GM18868 (cell line): Measurements from ENCODE around the gene CCDC112.
"Not testable (repeated sequence)": the region's sequence is repeated elsewhere in the genome, so short reads cannot be mapped to it uniquely, and the experiment has no call there.

Source experiments
- ATAC-seq: cut with Tn5 transposase; IDR thresholded peaks from one replicate; pipeline ENCODE4 v1.9.1; 2021; ENCODE audit warnings: mild to moderate bottlenecking, moderate library complexity; ENCODE audit not compliant: unreplicated experiment

The CCDC112 gene

GRCh38 chr5:115296124-115297022 lies at the start of gene CCDC112:
TSS of gene CCDC112 (minus strand) at chr5:115296654. CDS start at chr5:115296543, 111 bp downstream.
- peak; percentile 83 for ATAC-seq

GRCh38 chr5:115345344-115345743 lies 48.9 kb upstream of the CCDC112 start:
- ATAC-seq: no peak

- ATAC-seq: no peak
Measured at GRCh38 chr5:115343855-115344254, 47.4 kb upstream of the CCDC112 start.

- ATAC-seq: no peak
Measured at GRCh38 chr5:115342590-115343377, 46.3 kb upstream of the CCDC112 start.

GRCh38 chr5:115341745-115342144 lies 45.3 kb upstream of the CCDC112 start:
- no peak for ATAC-seq

- no peak for ATAC-seq
Measured at GRCh38 chr5:115338851-115339250, 42.4 kb upstream of the CCDC112 start.

- ATAC-seq: no peak
Measured at GRCh38 chr5:115337882-115338281, 41.4 kb upstream of the CCDC112 start.

- no peak for ATAC-seq
Measured at GRCh38 chr5:115336964-115337363, 40.5 kb upstream of the CCDC112 start.

- no peak for ATAC-seq
Measured at GRCh38 chr5:115336201-115336720, 39.8 kb upstream of the CCDC112 start.

GRCh38 chr5:115335301-115335700 lies 38.8 kb upstream of the CCDC112 start:
- ATAC-seq: no peak

- ATAC-seq: peak; percentile 72
Measured at GRCh38 chr5:115333164-115333563, 36.7 kb upstream of the CCDC112 start.

- ATAC-seq: peak; percentile 54
Measured at GRCh38 chr5:115330830-115331229, 34.4 kb upstream of the CCDC112 start.

- no peak for ATAC-seq
Measured at GRCh38 chr5:115329475-115329874, 33.0 kb upstream of the CCDC112 start.

GRCh38 chr5:115328617-115329274 lies 32.3 kb upstream of the CCDC112 start:
- ATAC-seq: not testable (repeated sequence)

GRCh38 chr5:115325296-115325959 lies 29.0 kb upstream of the CCDC112 start:
- ATAC-seq: no peak

- ATAC-seq: no peak
Measured at GRCh38 chr5:115324021-115324420, 27.6 kb upstream of the CCDC112 start.

- ATAC-seq: no peak
Measured at GRCh38 chr5:115322729-115323128, 26.3 kb upstream of the CCDC112 start.

- ATAC-seq: no peak
Measured at GRCh38 chr5:115321309-115321708, 24.9 kb upstream of the CCDC112 start.

GRCh38 chr5:115320515-115320914 lies 24.1 kb upstream of the CCDC112 start:
- ATAC-seq: no peak

GRCh38 chr5:115320006-115320405 lies 23.6 kb upstream of the CCDC112 start:
- ATAC-seq: no peak
